HEK293 (cell line): ENCODE data around the gene SLC25A11.

Experiments
- CTCF ChIA-PET: fragments of 350-600 bp; formaldehyde crosslinking; extraction: SDS; loops from one replicate; lab custom pipeline; 2021; ENCODE audit warnings: antibody characterized with exemption; lab: Yijun Ruan, JAX
- POLR2A ChIA-PET: fragments of 300-600 bp; formaldehyde crosslinking; extraction: SDS; loops from one replicate; lab custom pipeline; 2020; ENCODE audit warnings: antibody characterized with exemption, inconsistent platforms; lab: Yijun Ruan, JAX
- H3K27ac ChIP-seq: fragments of 200-500 bp; sonication (Bioruptor generic); 2 replicates; pipeline ENCODE4 v1.5.1; 2014; ENCODE audit warnings: low read depth, low read length, control low read depth, inconsistent platforms; ENCODE audit errors: extremely low read depth
- H3K36me3 ChIP-seq, 2 experiments: fragments of 200-500 bp in 1 of 2; sonication (Bioruptor generic) in 1 of 2; 1 replicate in 1 of 2; 2 replicates in 1 of 2; pipeline ENCODE4 v1.5.1; 2014 to 2017; ENCODE audit warnings: inconsistent platforms in 2 of 2, low read length in 2 of 2; ENCODE audit not compliant: control insufficient read depth in 2 of 2, insufficient read depth in 1 of 2
- H3K4me1 ChIP-seq: fragments of 200-500 bp; sonication (Bioruptor generic); 2 replicates; pipeline ENCODE4 v1.5.1; 2014; ENCODE audit warnings: mild to moderate bottlenecking, low read length, inconsistent platforms; ENCODE audit not compliant: control insufficient read depth, insufficient read depth
- H3K4me3 ChIP-seq: 2 replicates; pipeline ENCODE4 v1.5.1; 2011; ENCODE audit warnings: low read depth, mild to moderate bottlenecking, control low read depth, low read length, moderate library complexity
- H3K9me3 ChIP-seq: fragments of 200-500 bp; sonication (Bioruptor generic); 2 replicates; pipeline ENCODE4 v1.5.1; 2014; ENCODE audit warnings: low read depth, low read length, inconsistent platforms; ENCODE audit not compliant: control insufficient read depth, insufficient read depth
- GLI2 ChIP-seq: fragments of 450-650 bp; formaldehyde crosslinking; IDR thresholded peaks from 2 replicates; pipeline ENCODE4; 2017; ENCODE audit warnings: missing biosample characterization, missing genetic modification characterization, low read depth, borderline replicate concordance
- KLF10 ChIP-seq: fragments of 450-650 bp; IDR thresholded peaks from 2 replicates; pipeline ENCODE4 v1.5.1; 2018; ENCODE audit warnings: missing biosample characterization, mild to moderate bottlenecking, missing genetic modification characterization
- KLF8 ChIP-seq: fragments of 450-650 bp; formaldehyde crosslinking; IDR thresholded peaks from 2 replicates; pipeline ENCODE4 v1.5.1; 2016; ENCODE audit warnings: missing biosample characterization, missing genetic modification characterization
- MEIS1 ChIP-seq: sonication (generic); formaldehyde crosslinking; IDR thresholded peaks from 2 replicates; pipeline ENCODE4 v1.8.1; 2022; ENCODE audit warnings: missing genetic modification reagents, mild to moderate bottlenecking, borderline replicate concordance
- MZF1 ChIP-seq: fragments of 450-650 bp; formaldehyde crosslinking; IDR thresholded peaks from 2 replicates; pipeline ENCODE4 v1.5.1; 2017; ENCODE audit warnings: missing biosample characterization, missing genetic modification characterization, borderline replicate concordance
- PRDM6 ChIP-seq: fragments of 450-650 bp; formaldehyde crosslinking; IDR thresholded peaks from 2 replicates; pipeline ENCODE4 v1.5.1; 2017; ENCODE audit warnings: missing biosample characterization, missing genetic modification characterization
- ZBTB26 ChIP-seq: fragments of 450-650 bp; formaldehyde crosslinking; optimal IDR thresholded peaks from 2 replicates; pipeline ENCODE3; 2016; ENCODE audit warnings: missing biosample characterization, mild to moderate bottlenecking, missing genetic modification characterization
- ZBTB44 ChIP-seq: fragments of 450-650 bp; IDR thresholded peaks from 2 replicates; pipeline ENCODE4 v1.5.1; 2018; ENCODE audit warnings: missing biosample characterization, mild to moderate bottlenecking, missing genetic modification characterization
- ZBTB6 ChIP-seq: fragments of 450-650 bp; formaldehyde crosslinking; IDR thresholded peaks from 2 replicates; pipeline ENCODE4 v1.5.1; 2017; ENCODE audit warnings: missing biosample characterization, missing genetic modification characterization
- ZNF10 ChIP-seq: fragments of 450-650 bp; formaldehyde crosslinking; IDR thresholded peaks from 2 replicates; pipeline ENCODE4 v1.5.1; 2017; ENCODE audit warnings: missing biosample characterization, missing genetic modification characterization
- ZNF18 ChIP-seq: fragments of 450-650 bp; formaldehyde crosslinking; IDR thresholded peaks from 2 replicates; pipeline ENCODE4 v1.5.1; 2016; ENCODE audit warnings: missing biosample characterization, missing genetic modification characterization
- ZNF280C ChIP-seq: fragments of 450-650 bp; formaldehyde crosslinking; IDR thresholded peaks from 2 replicates; pipeline ENCODE4 v1.5.1; 2016; ENCODE audit warnings: missing biosample characterization, missing genetic modification characterization
- ZNF311 ChIP-seq: fragments of 450-650 bp; formaldehyde crosslinking; IDR thresholded peaks from 2 replicates; pipeline ENCODE4 v1.5.1; 2017; ENCODE audit warnings: missing biosample characterization, missing genetic modification characterization, borderline replicate concordance
- ZNF341 ChIP-seq: fragments of 450-650 bp; formaldehyde crosslinking; IDR thresholded peaks from 2 replicates; pipeline ENCODE4; 2016; ENCODE audit warnings: low read depth, missing biosample characterization, missing genetic modification characterization
- ZNF488 ChIP-seq: fragments of 450-650 bp; formaldehyde crosslinking; IDR thresholded peaks from 2 replicates; pipeline ENCODE4 v1.5.1; 2016; ENCODE audit warnings: missing biosample characterization, missing genetic modification characterization
- ZNF501 ChIP-seq: fragments of 450-650 bp; formaldehyde crosslinking; IDR thresholded peaks from 2 replicates; pipeline ENCODE4 v1.5.1; 2016; ENCODE audit warnings: missing biosample characterization, missing genetic modification characterization
- ZNF530 ChIP-seq: fragments of 450-650 bp; formaldehyde crosslinking; IDR thresholded peaks from 2 replicates; pipeline ENCODE4 v1.5.1; 2016; ENCODE audit warnings: low read depth, missing biosample characterization, missing genetic modification characterization
- ZNF560 ChIP-seq: fragments of 450-650 bp; formaldehyde crosslinking; IDR thresholded peaks from 2 replicates; pipeline ENCODE4 v1.5.1; 2017; ENCODE audit warnings: missing biosample characterization, missing genetic modification characterization, borderline replicate concordance
- ZSCAN18 ChIP-seq: fragments of 450-650 bp; formaldehyde crosslinking; IDR thresholded peaks from 2 replicates; pipeline ENCODE4 v1.5.1; 2016; ENCODE audit warnings: missing biosample characterization, missing genetic modification characterization

The SLC25A11 gene

GRCh38 chr17:4897198-4897687 is 42.6 kb downstream of the SLC25A11 start:
- Histone ChIP-seq H3K27ac (no peak overlapping the region), H3K4me1 (no peaks in the 10 kb centered on the region), H3K4me3 (no peak overlapping the region), H3K9me3 (no peaks in the 10 kb centered on the region), H3K36me3 (peaks cover 0 to 73% of the 10 kb centered on the region in 2 experiments; a peak in 2 of 3 replicates)
- POLR2A ChIA-PET, result no interaction called here
- CTCF ChIA-PET, result interaction anchor here (0.6 to 1.5 kb wide), 5 partner anchors 82 to 330 kb away, joined by 3 to 5 read pairs (median 4); no protein-coding TSS in a partner anchor
- TF ChIP-seq KLF10 (tag by site-specific recombination) (no peak), ZNF341 (tag by site-specific recombination) (peak; percentile 35; the same call in 1 of the 2 replicates)

GRCh38 chr17:4896332-4897197 is 43.3 kb downstream of the SLC25A11 start:
- ChIA-PET CTCF (interaction anchor here (0.7 to 1.5 kb wide), 3 partner anchors 164 to 330 kb away, joined by 3 to 5 read pairs (median 4); no protein-coding TSS in a partner anchor), POLR2A (no interaction called here)
- Histone ChIP-seq H3K36me3 (peaks cover 0 to 79% of the 10 kb centered on the region in 2 experiments; a peak in 2 of 3 replicates), H3K4me3 (no peak overlapping the region), H3K9me3 (no peaks in the 10 kb centered on the region), H3K4me1 (no peaks in the 10 kb centered on the region), H3K27ac (0 out of 2 replicates have a peak overlapping the region, but pooled peaks have one; percentile 1)
- TF ChIP-seq ZBTB6 (tag by site-specific recombination) (no peak), ZNF18 (tag by site-specific recombination) (no peak), ZNF501 (tag by site-specific recombination) (no peak), ZNF311 (tag by site-specific recombination) (no peak), ZSCAN18 (no peak), KLF8 (tag by site-specific recombination) (no peak), ZNF488 (tag by site-specific recombination) (no peak), GLI2 (tag by site-specific recombination) (no peak), ZNF560 (tag by site-specific recombination) (no peak), MEIS1 (CRISPR knock-in tag) (no peak), ZBTB26 (tag by site-specific recombination) (no peak), PRDM6 (tag by site-specific recombination) (no peak), ZBTB44 (tag by site-specific recombination) (no peak), ZNF530 (tag by site-specific recombination) (no peak), ZNF10 (no peak), MZF1 (no peak), ZNF280C (no peak)
